Measurements from ENCODE around the gene LTN1.
"Not testable (repeated sequence)": the region's sequence is repeated elsewhere in the genome, so short reads cannot be mapped to it uniquely, and the experiment has no call there.

Gene LTN1

GRCh38 chr21:28931708-28932372 lies 60.8 kb downstream of the LTN1 start:
- not testable (repeated sequence) for DNase-seq (ENCODE audit: low spot score)

GRCh38 chr21:28928578-28929420 lies 63.9 kb downstream of the LTN1 start:
- no peak for DNase-seq (ENCODE audit: low spot score)

GRCh38 chr21:28927130-28927529 lies 65.5 kb downstream of the LTN1 start:
- no peak for DNase-seq (ENCODE audit: low spot score)

- DNase-seq (ENCODE audit: low spot score) = no peak
Observed at GRCh38 chr21:28923439-28923975, 69.2 kb downstream of the LTN1 start.

GRCh38 chr21:28922368-28922767 lies 70.3 kb downstream of the LTN1 start:
- no peak for DNase-seq (ENCODE audit: low spot score)

- no peak for DNase-seq (ENCODE audit: low spot score)
Observed at GRCh38 chr21:28916150-28916893, 76.4 kb downstream of the LTN1 start.

- no peak for DNase-seq (ENCODE audit: low spot score)
Observed at GRCh38 chr21:28913071-28913470, 79.6 kb downstream of the LTN1 start.

GRCh38 chr21:28910280-28910887 lies 82.3 kb downstream of the LTN1 start:
- DNase-seq (ENCODE audit: low spot score) = no peak

GRCh38 chr21:28908351-28908750 lies 84.3 kb downstream of the LTN1 start:
- no peak for DNase-seq (ENCODE audit: low spot score)

GRCh38 chr21:28906841-28907240 lies 85.8 kb downstream of the LTN1 start:
- DNase-seq (ENCODE audit: low spot score) = no peak

GRCh38 chr21:28906236-28906635 lies 86.4 kb downstream of the LTN1 start:
- DNase-seq (ENCODE audit: low spot score) = no peak

GRCh38 chr21:28904961-28905435 lies 87.7 kb downstream of the LTN1 start:
- no peak for DNase-seq (ENCODE audit: low spot score)

GRCh38 chr21:28903448-28903847 lies 89.2 kb downstream of the LTN1 start:
- DNase-seq (ENCODE audit: low spot score) = no peak

GRCh38 chr21:28900481-28900880 lies 92.2 kb downstream of the LTN1 start:
- DNase-seq (ENCODE audit: low spot score) = no peak

- no peak for DNase-seq (ENCODE audit: low spot score)
Observed at GRCh38 chr21:28899744-28900143, 92.9 kb downstream of the LTN1 start.

GRCh38 chr21:28899220-28899619 lies 93.5 kb downstream of the LTN1 start:
- no peak for DNase-seq (ENCODE audit: low spot score)

GRCh38 chr21:28893687-28894086 lies 99.0 kb downstream of the LTN1 start:
- DNase-seq (ENCODE audit: low spot score) = no peak

GRCh38 chr21:28892199-28893111 lies 100.2 kb downstream of the LTN1 start:
- DNase-seq (ENCODE audit: low spot score) = no peak

- DNase-seq (ENCODE audit: low spot score) = no peak
Observed at GRCh38 chr21:28885853-28886177, 106.9 kb downstream of the LTN1 start.

GRCh38 chr21:28884976-28885852 lies 107.5 kb downstream of the LTN1 start:
- DNase-seq (ENCODE audit: low spot score) = peak; percentile 92

Data from Ammon's horn (tissue), 1 donor.